H1 (cell line): ENCODE data around the gene SLC25A47. TPM values are rescaled to one million over a fixed set of nuclear protein-coding genes. Genes with fewer than 3 reads are reported as not detected.

ENCODE experiments used
- CTCF ChIA-PET: fragments of 300-600 bp; sonication (Branson Sonifier 250); formaldehyde crosslinking; loops from one replicate; lab custom pipeline; 2021; ENCODE audit not compliant: partially characterized antibody; lab: Charles Lee
- POLR2A ChIA-PET: fragments of 300-600 bp; sonication (Branson Sonifier 250); formaldehyde crosslinking; loops from one replicate; lab custom pipeline; 2021; ENCODE audit warnings: inconsistent platforms; ENCODE audit not compliant: partially characterized antibody; lab: Charles Lee
- DNase-seq, 2 experiments: peaks; one replicate each; pipeline versions ENCODE4 v3.0.0 to v3.0.0-alpha.2; 2010 to 2022; ENCODE audit warnings: low spot score in 2 of 2, low read depth in 1 of 2, mixed read lengths in 1 of 2
- FAIRE-seq: peaks from 2 replicates; lab custom pipeline; 2011; peaks lifted over from hg19 to GRCh38; lab: Jason Lieb, UNC
- H2AFZ ChIP-seq: 2 replicates; pipeline ENCODE4 v1.8.1; 2012; ENCODE audit warnings: low read length, inconsistent platforms
- H2AK5ac ChIP-seq: 2 replicates; pipeline ENCODE4 v1.6.1; 2013; ENCODE audit warnings: low read depth, low read length
- H2BK120ac ChIP-seq: replicated peaks from 2 replicates; pipeline ENCODE3; 2013; ENCODE audit warnings: low read depth, low read length, inconsistent platforms
- H2BK12ac ChIP-seq: 2 replicates; pipeline ENCODE4 v1.6.1; 2013; ENCODE audit warnings: low read depth, low read length
- H2BK15ac ChIP-seq: 2 replicates; pipeline ENCODE4 v1.6.1; 2013; ENCODE audit warnings: low read length
- H2BK20ac ChIP-seq: 2 replicates; pipeline ENCODE4 v1.6.1; 2013; ENCODE audit warnings: low read length
- H2BK5ac ChIP-seq: 2 replicates; pipeline ENCODE4 v1.6.1; 2013; ENCODE audit warnings: low read depth, low read length
- H3K14ac ChIP-seq: 2 replicates; pipeline ENCODE4 v1.6.1; 2013; ENCODE audit warnings: inconsistent platforms; ENCODE audit not compliant: insufficient read length
- H3K18ac ChIP-seq: 2 replicates; pipeline ENCODE4 v1.6.1; 2013; ENCODE audit warnings: low read length; ENCODE audit errors: extremely low read depth
- H3K23ac ChIP-seq: 2 replicates; pipeline ENCODE4 v1.6.1; 2013; ENCODE audit warnings: inconsistent platforms; ENCODE audit not compliant: insufficient read length
- H3K23me2 ChIP-seq: 2 replicates; pipeline ENCODE4 v1.6.1; 2013; ENCODE audit warnings: low read depth, low read length
- H3K27ac ChIP-seq: 2 replicates; pipeline ENCODE4 v1.6.1; 2011; ENCODE audit warnings: low read depth, low read length, inconsistent platforms
- H3K27me3 ChIP-seq, 4 experiments: replicated peaks in 1 of 4; 1 replicate in 1 of 4; 2 replicates in 3 of 4; pipeline versions ENCODE4 v1.6.1 to v1.8.1; 2011 to 2013; ENCODE audit warnings: low read length in 3 of 4, mild to moderate bottlenecking in 3 of 4, inconsistent platforms in 2 of 4, mixed read lengths in 2 of 4, moderate library complexity in 1 of 4; ENCODE audit not compliant: control insufficient read depth in 3 of 4, insufficient read depth in 3 of 4; ENCODE audit errors: extremely low read depth in 1 of 4
- H3K36me3 ChIP-seq, 4 experiments: 2 replicates each; pipeline versions ENCODE4 v1.6.1 to v1.8.1; 2011 to 2013; ENCODE audit warnings: mild to moderate bottlenecking in 4 of 4, low read length in 3 of 4, moderate library complexity in 2 of 4, control low read depth in 1 of 4, inconsistent platforms in 1 of 4; ENCODE audit not compliant: insufficient read depth in 4 of 4, control insufficient read depth in 2 of 4
- H3K4ac ChIP-seq: replicated peaks from 2 replicates; pipeline ENCODE3; 2013; ENCODE audit warnings: low read length, low read depth, mixed read lengths, inconsistent platforms; ENCODE audit not compliant: insufficient read length
- H3K4me1 ChIP-seq, 4 experiments: replicated peaks in 1 of 4; 1 replicate in 1 of 4; 2 replicates in 3 of 4; pipeline versions ENCODE4 v1.6.1 to v1.8.1; 2011 to 2013; ENCODE audit warnings: low read length in 3 of 4, inconsistent platforms in 2 of 4, mixed read lengths in 1 of 4; ENCODE audit not compliant: insufficient read depth in 4 of 4, control insufficient read depth in 3 of 4
- H3K4me2 ChIP-seq, 2 experiments: 2 replicates each; pipeline versions ENCODE4 v1.6.1 to v1.8.1; 2011 to 2013; ENCODE audit warnings: low read depth in 2 of 2, low read length in 2 of 2, control low read depth in 1 of 2, inconsistent platforms in 1 of 2, mild to moderate bottlenecking in 1 of 2; ENCODE audit not compliant: insufficient read depth in 1 of 2
- H3K4me3 ChIP-seq, 4 experiments: fragments of 200-600, 300-600 bp in 1 of 4; sonication (generic), shearing (Covaris generic), sonication (Bioruptor Twin) in 1 of 4; 2 replicates each; pipeline versions ENCODE4 v1.5.1 to v1.8.1; 2011 to 2016; ENCODE audit warnings: low read length in 4 of 4, low read depth in 3 of 4, control low read depth in 2 of 4, inconsistent platforms in 2 of 4, mild to moderate bottlenecking in 2 of 4, mixed read lengths in 1 of 4, moderate library complexity in 1 of 4; ENCODE audit not compliant: insufficient read depth in 2 of 4; ENCODE audit errors: extremely low read depth in 1 of 4
- H3K56ac ChIP-seq: replicated peaks from 2 replicates; pipeline ENCODE3; 2013; ENCODE audit warnings: low read depth, mild to moderate bottlenecking, mixed read lengths, low read length, inconsistent platforms; ENCODE audit not compliant: insufficient read length
- H3K79me1 ChIP-seq: 2 replicates; pipeline ENCODE4 v1.6.1; 2013; ENCODE audit warnings: low read depth, low read length, control low read depth
- H3K79me2 ChIP-seq, 2 experiments: 2 replicates each; pipeline versions ENCODE4 v1.6.1 to v1.8.1; 2012 to 2013; ENCODE audit warnings: low read length in 2 of 2, mild to moderate bottlenecking in 2 of 2, inconsistent platforms in 1 of 2; ENCODE audit not compliant: insufficient read depth in 2 of 2, control insufficient read depth in 1 of 2
- H3K9ac ChIP-seq, 4 experiments: replicated peaks in 1 of 4; 1 replicate in 1 of 4; 2 replicates in 3 of 4; pipeline versions ENCODE4 v1.6.1 to v1.8.1; 2011 to 2013; ENCODE audit warnings: low read depth in 3 of 4, low read length in 3 of 4, control low read depth in 2 of 4, mild to moderate bottlenecking in 2 of 4, moderate library complexity in 2 of 4, inconsistent platforms in 1 of 4; ENCODE audit errors: extremely low read depth in 1 of 4
- H3K9me3 ChIP-seq, 2 experiments: 2 replicates each; pipeline versions ENCODE4 v1.6.1 to v1.8.1; 2012 to 2013; ENCODE audit warnings: mild to moderate bottlenecking in 2 of 2, moderate library complexity in 2 of 2, control low read depth in 1 of 2, inconsistent platforms in 1 of 2, low read depth in 1 of 2, low read length in 1 of 2, mixed read lengths in 1 of 2; ENCODE audit not compliant: insufficient read depth in 2 of 2
- H4K20me1 ChIP-seq, 2 experiments: replicated peaks in 1 of 2; 2 replicates each; pipeline versions ENCODE3 to v1.8.1; 2011 to 2013; ENCODE audit warnings: inconsistent platforms in 2 of 2, low read length in 2 of 2, mild to moderate bottlenecking in 1 of 2; ENCODE audit not compliant: insufficient read depth in 2 of 2, control insufficient read depth in 1 of 2
- H4K5ac ChIP-seq: 2 replicates; pipeline ENCODE4 v1.6.1; 2013; ENCODE audit warnings: low read length, low read depth, mixed read lengths, inconsistent platforms; ENCODE audit not compliant: insufficient read length
- H4K8ac ChIP-seq: 2 replicates; pipeline ENCODE4 v1.8.0; 2013; ENCODE audit warnings: mild to moderate bottlenecking, moderate library complexity, low read length, inconsistent platforms; ENCODE audit not compliant: insufficient read depth; ENCODE audit errors: extremely low read depth
- H4K91ac ChIP-seq: replicated peaks from 2 replicates; pipeline ENCODE3; 2013; ENCODE audit warnings: low read length, mixed read lengths, inconsistent platforms; ENCODE audit not compliant: insufficient read length
- BCL11A ChIP-seq, 2 experiments: IDR thresholded peaks; one replicate each; pipeline ENCODE4 v1.6.1; 2011; ENCODE audit warnings: low read depth in 2 of 2, low read length in 2 of 2, mild to moderate bottlenecking in 2 of 2
- EGR1 ChIP-seq: IDR thresholded peaks from 2 replicates; pipeline ENCODE4 v1.6.1; 2011; ENCODE audit warnings: low read depth, low read length, borderline replicate concordance
- GABPA ChIP-seq: IDR thresholded peaks from 2 replicates; pipeline ENCODE4 v1.6.1; 2011; ENCODE audit warnings: mild to moderate bottlenecking, low read length, moderate library complexity, borderline replicate concordance; ENCODE audit not compliant: insufficient read depth
- RFX5 ChIP-seq: IDR thresholded peaks from 2 replicates; pipeline ENCODE4 v1.6.1; 2011; ENCODE audit warnings: low read depth, low read length, improper control_type of control experiment, borderline replicate concordance
- TAF1 ChIP-seq: IDR thresholded peaks from 2 replicates; pipeline ENCODE4 v1.6.1; 2011; ENCODE audit warnings: mild to moderate bottlenecking, low read depth, low read length
- TCF12 ChIP-seq: IDR thresholded peaks from 2 replicates; pipeline ENCODE4 v1.6.1; 2011; ENCODE audit warnings: low read depth, mild to moderate bottlenecking, low read length
- ZNF274 ChIP-seq: IDR thresholded peaks from 2 replicates; pipeline ENCODE4 v1.7.0; 2012; ENCODE audit warnings: low read length, borderline replicate concordance; ENCODE audit errors: extremely low read depth
- WGBS, 2 experiments: shearing (Covaris generic) in 1 of 2; methylation state at CpG; one replicate each; pipeline versions ENCODE4 v1.1.6 to v1.1.7; 2013 to 2015; ENCODE audit warnings: low lambda C conversion rate in 2 of 2, mixed read lengths in 2 of 2, inconsistent platforms in 1 of 2, low coverage in 1 of 2, missing lambda C conversion rate in 1 of 2; ENCODE audit not compliant: insufficient replicate concordance in 2 of 2, insufficient coverage in 1 of 2, insufficient read length in 1 of 2; ENCODE audit errors: extremely low coverage in 1 of 2, missing lambda C conversion rate in 1 of 2; 5-methylcytosine and 5-hydroxymethylcytosine counted together
- polyA plus RNA-seq, 7 experiments: library from polyadenylated mRNA; depleted of rRNA in 3 of 7; stranded (reverse) in 5 of 7; unstranded in 2 of 7; fragments of >200 nt in 5 of 7; fragments of 200-250 nt in 2 of 7; gene quantifications; 1 replicate in 5 of 7; 2 replicates in 1 of 7; 4 replicates in 1 of 7; pipeline versions ENCODE4 v1.2.1 to v1.2.3, GENCODE V29; 2011 to 2013; ENCODE audit warnings: missing spikeins in 2 of 7, mixed read lengths in 2 of 7
- total RNA-seq: library from RNA; stranded (reverse); fragmentation: NEBNext Ultra II Directional; extraction: Animal tissue kit (Norgen Biotek cat#: 25700); gene quantifications from 2 replicates; pipeline ENCODE4 v1.2.1, GENCODE V29; 2021

The SLC25A47 gene
- total and polyA plus RNA-seq, 2 of the 8 experiments (the other 6 are each of a cell fraction or from before 2014, with no cell fraction given), result not detected

- no peak overlapping the region for H4K8ac ChIP-seq
- H2BK15ac ChIP-seq, result no peak overlapping the region
- no peaks in the 10 kb centered on the region for H3K23me2 ChIP-seq
- H3K56ac ChIP-seq, result no peak overlapping the region
- FAIRE-seq (no peak), DNase-seq (no peak)
- no peak overlapping the region for H2BK20ac ChIP-seq
- no peak overlapping the region for H3K4me3 ChIP-seq
- H3K23ac ChIP-seq, result no peak overlapping the region
- H4K20me1 ChIP-seq, result no peaks in the 10 kb centered on the region
- H2AFZ ChIP-seq, result no peak overlapping the region
- H3K9ac ChIP-seq, result no peak overlapping the region
- no peaks in the 10 kb centered on the region for H3K79me1 ChIP-seq
- CTCF ChIA-PET, result interaction anchor here (0.6 kb wide), 1 partner anchor 1708 kb away, joined by 3 read pairs; no protein-coding TSS in a partner anchor
- H2BK12ac ChIP-seq, result no peak overlapping the region
- no peak overlapping the region for H2BK5ac ChIP-seq
- no peaks in the 10 kb centered on the region for H3K4me1 ChIP-seq
- 95% methylated on average over 11 of the region's 11 CpGs; no CpG with 5 or more reads in 1 of the 2 experiments for WGBS, 2 experiments
- POLR2A ChIA-PET, result interaction anchor here (1.3 to 14.6 kb wide), 6 partner anchors 7 to 37 kb away, joined by 3 to 129 read pairs (median 6); no protein-coding TSS in a partner anchor
- no peak overlapping the region for H3K27ac ChIP-seq
- no peaks in the 10 kb centered on the region; a peak in 1 of 4 replicates for H3K9me3 ChIP-seq
- H3K27me3 ChIP-seq, result no peaks in the 10 kb centered on the region
- H3K36me3 ChIP-seq, result peaks cover 13 to 63% (median 38%) of the 10 kb centered on the region in 4 experiments; a peak in 6 of 8 replicates
- no peak overlapping the region for H3K4me2 ChIP-seq
- H2AK5ac ChIP-seq, result no peak overlapping the region
- no peak overlapping the region for H2BK120ac ChIP-seq
- no peaks in the 10 kb centered on the region for H3K79me2 ChIP-seq
- no peak overlapping the region for H4K91ac ChIP-seq
- H4K5ac ChIP-seq, result no peak overlapping the region
- no peak overlapping the region for H3K4ac ChIP-seq
- H3K18ac ChIP-seq, result no peak overlapping the region
- H3K14ac ChIP-seq, result no peak overlapping the region
- TF ChIP-seq GABPA, result no peak
- TF ChIP-seq ZNF274, result no peak
- no peak for TF ChIP-seq BCL11A (IDR thresholded peaks at IDR 0.05; ENCODE audit: low read depth in 2 of 2, low read length in 2 of 2)
- no peak for TF ChIP-seq RFX5
- TF ChIP-seq TCF12, result no peak
- TF ChIP-seq EGR1, result no peak
- TF ChIP-seq TAF1, result no peak
These were observed 19.1 kb downstream of the SLC25A47 start for GRCh38 chr14:100342195-100342594.
